NB4 (cell line): Measurements from ENCODE around the gene SMIM43.

Experiments used
- DNase-seq: peaks from one replicate; pipeline ENCODE4 v3.0.0; 2010; ENCODE audit warnings: low read depth
- H3K4me3 ChIP-seq: one replicate; pipeline ENCODE4 v1.5.1; 2011; ENCODE audit warnings: mild to moderate bottlenecking, low read depth, low read length, moderate library complexity
- MYC ChIP-seq: IDR thresholded peaks from 2 replicates; pipeline ENCODE4 v1.6.1; 2011; ENCODE audit warnings: low read depth, low read length
- POLR2A ChIP-seq: IDR thresholded peaks from 2 replicates; pipeline ENCODE4 v1.6.1; 2011; ENCODE audit warnings: mild to moderate bottlenecking; ENCODE audit not compliant: insufficient read length; ENCODE audit errors: extremely low read depth
- TF ChIP-seq, protein P1 (sequence below): IDR thresholded peaks from one replicate; pipeline ENCODE4 v1.5.1; 2012; ENCODE audit warnings: low read depth, low read length
- TF ChIP-seq, protein P2 (sequence below): IDR thresholded peaks from 2 replicates; pipeline ENCODE4 v1.6.1; 2011; ENCODE audit warnings: low read depth, low read length

SMIM43 gene

DNA sequence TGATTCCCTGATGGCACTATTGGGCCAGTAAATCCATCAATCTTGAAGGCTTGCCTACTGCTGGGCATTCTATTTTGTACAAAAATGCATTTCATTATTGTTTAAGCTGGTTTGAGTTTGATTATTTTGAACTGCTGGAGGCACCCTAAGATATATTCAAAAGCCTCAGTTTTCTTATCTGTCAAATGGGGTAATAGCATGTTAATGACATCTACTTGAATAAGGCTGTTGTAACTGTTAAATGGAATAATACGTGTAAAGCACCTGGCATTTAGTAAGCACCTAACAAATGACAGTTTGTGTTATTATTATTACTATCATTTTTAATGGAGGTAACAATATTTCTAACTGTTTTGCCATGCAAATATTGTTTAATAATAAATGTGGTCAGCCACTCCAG is 6.9 kb upstream of the SMIM43 start:
- TF ChIP-seq POLR2A (no peak), MYC (no peak)
- TF ChIP-seq, protein P1, sequence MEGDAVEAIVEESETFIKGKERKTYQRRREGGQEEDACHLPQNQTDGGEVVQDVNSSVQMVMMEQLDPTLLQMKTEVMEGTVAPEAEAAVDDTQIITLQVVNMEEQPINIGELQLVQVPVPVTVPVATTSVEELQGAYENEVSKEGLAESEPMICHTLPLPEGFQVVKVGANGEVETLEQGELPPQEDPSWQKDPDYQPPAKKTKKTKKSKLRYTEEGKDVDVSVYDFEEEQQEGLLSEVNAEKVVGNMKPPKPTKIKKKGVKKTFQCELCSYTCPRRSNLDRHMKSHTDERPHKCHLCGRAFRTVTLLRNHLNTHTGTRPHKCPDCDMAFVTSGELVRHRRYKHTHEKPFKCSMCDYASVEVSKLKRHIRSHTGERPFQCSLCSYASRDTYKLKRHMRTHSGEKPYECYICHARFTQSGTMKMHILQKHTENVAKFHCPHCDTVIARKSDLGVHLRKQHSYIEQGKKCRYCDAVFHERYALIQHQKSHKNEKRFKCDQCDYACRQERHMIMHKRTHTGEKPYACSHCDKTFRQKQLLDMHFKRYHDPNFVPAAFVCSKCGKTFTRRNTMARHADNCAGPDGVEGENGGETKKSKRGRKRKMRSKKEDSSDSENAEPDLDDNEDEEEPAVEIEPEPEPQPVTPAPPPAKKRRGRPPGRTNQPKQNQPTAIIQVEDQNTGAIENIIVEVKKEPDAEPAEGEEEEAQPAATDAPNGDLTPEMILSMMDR = no peak
- TF ChIP-seq, protein P2, sequence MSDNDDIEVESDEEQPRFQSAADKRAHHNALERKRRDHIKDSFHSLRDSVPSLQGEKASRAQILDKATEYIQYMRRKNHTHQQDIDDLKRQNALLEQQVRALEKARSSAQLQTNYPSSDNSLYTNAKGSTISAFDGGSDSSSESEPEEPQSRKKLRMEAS = no peak
- no peak for DNase-seq
- no peak overlapping the region for H3K4me3 ChIP-seq

DNA sequence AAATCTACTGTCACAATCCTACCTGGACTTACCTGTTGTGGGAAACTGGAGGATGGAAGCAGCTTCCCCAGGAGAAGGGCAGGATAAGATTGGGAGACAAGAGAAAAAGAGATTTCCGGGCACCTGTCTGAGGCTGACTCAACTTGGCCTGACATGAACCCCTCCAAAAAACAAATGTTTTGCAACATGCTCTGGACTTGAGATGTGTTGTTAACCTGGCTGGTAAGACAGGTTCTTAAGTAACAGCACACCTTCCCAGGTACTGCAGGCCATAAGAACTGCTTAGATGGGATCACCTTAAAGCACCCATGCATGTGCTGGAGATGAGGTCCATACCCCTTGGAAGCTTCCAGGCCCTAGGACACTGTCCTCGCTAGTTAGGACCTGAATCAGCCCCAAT is 4.4 kb upstream of the SMIM43 start:
- DNase-seq = no peak
- TF ChIP-seq, protein P2 = no peak
- TF ChIP-seq POLR2A (no peak), MYC (no peak)
- TF ChIP-seq, protein P1 = no peak
- H3K4me3 ChIP-seq = no peak overlapping the region

DNA sequence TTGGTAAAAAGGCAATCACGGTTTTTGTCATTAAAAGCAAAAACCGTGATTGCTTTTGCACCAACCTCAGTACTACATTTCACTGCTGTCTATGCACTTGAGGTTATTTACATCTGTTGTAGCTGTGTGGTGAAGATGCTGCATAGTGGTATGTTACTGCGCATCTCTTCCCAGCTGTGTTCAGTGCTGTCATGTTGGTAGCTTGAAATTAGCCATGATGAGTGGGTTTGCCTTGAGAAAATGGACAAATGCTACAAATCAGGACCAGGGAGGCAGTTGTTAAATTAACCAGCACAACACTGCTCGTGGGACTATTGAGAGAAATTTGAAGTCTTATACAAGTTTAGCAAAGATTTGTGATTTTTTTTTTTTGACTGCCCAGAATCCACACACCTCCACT is 2.2 kb upstream of the SMIM43 start:
- no peak overlapping the region for H3K4me3 ChIP-seq
- no peak for DNase-seq
- TF ChIP-seq, protein P2 = no peak
- TF ChIP-seq, protein P1 = no peak
- TF ChIP-seq MYC (no peak), POLR2A (no peak)

DNA sequence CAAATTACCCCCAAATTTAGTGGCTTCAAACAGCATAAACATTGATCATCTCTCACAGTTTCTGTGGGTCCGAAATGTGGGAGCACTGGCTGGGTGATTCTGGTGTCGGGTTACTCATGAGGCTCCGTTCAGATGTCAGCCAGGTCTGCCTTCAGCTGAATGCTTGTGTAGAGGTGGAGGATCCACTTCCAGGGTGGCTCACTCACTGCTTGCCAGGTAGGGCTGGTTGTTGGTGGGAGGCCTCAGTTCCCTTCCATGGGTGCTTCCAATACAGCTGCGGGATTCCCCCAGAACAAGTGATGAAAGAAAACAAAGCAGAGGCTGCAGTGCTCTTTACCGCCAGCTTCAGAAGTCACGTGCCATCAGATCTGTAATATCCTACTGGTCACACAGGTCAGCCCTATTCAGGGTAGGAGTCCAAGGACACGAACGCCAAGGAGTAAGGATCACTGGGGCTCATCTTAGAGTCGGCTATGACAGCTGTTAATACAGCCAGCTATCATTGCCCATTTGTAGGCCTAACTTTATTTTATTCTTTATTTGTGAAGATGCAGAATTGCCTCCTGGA is 1.1 kb upstream of the SMIM43 start:
- TF ChIP-seq POLR2A = no peak
- TF ChIP-seq, protein P2 = no peak
- TF ChIP-seq MYC = no peak
- TF ChIP-seq, protein P1 = no peak
- DNase-seq = no peak
- H3K4me3 ChIP-seq = no peak overlapping the region

DNA sequence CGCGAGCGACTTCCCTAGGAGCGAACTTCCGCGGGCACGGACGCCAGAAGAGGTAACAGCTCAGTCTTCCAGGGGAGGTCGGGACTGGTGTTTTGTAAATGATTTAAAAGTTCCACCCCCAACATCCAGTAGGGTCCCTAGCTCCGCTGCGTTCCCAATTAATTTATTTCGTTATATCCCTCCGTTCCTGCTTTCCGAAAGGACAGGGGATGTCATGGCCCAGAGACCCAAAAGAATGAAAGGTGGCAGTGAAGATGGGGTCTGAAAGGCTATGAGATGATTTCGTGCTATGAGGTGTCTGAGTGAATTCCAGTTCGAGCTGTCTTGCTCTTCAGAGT is 373 bp upstream of the SMIM43 start:
- TF ChIP-seq MYC (no peak), POLR2A (no peak)
- TF ChIP-seq, protein P2 = no peak
- TF ChIP-seq, protein P1 = no peak
- no peak for DNase-seq
- H3K4me3 ChIP-seq = no peak overlapping the region

DNA sequence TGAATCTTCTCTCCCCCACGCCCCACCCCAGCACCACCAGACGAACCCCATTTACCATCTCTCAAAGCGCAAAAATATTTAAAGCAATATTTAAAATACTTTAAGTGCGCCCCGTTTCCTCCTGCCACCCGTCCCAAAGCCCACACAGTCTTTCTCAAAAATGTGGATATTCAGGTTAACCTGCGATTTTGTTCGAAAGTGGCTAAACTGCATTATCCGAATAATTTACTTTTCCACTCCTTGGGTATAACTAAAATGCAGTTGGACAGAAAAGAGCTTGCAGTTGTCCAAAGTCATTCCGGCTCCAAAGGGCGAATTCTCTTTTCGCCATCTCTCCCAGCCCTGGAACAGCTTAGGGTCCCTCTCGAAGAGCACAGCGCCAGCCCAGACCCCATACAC is 662 bp downstream of the SMIM43 start:
- TF ChIP-seq, protein P2 = no peak
- TF ChIP-seq, protein P1 = no peak
- TF ChIP-seq MYC = no peak
- no peak for TF ChIP-seq POLR2A
- no peak for DNase-seq
- H3K4me3 ChIP-seq = no peak overlapping the region
